SK-N-SH (cell line): ENCODE measurements around the gene SLC38A8. TPM values are rescaled to one million over a fixed set of nuclear protein-coding genes. Genes with fewer than 3 reads are reported as not detected.

Experiments used
- CTCF ChIA-PET: fragments of 300-600, 350-600 bp; formaldehyde crosslinking; extraction: SDS; loops from one replicate; lab custom pipeline; 2021; lab: Yijun Ruan, JAX
- POLR2A ChIA-PET: fragments of 350-600 bp; sonication (Branson Sonifier 250); formaldehyde crosslinking; extraction: SDS; loops from one replicate; lab custom pipeline; 2020; ENCODE audit warnings: antibody characterized with exemption, inconsistent platforms; lab: Yijun Ruan, JAX
- DNase-seq: peaks from one replicate; pipeline ENCODE4 v3.0.0; 2012
- H2AFZ ChIP-seq: fragments of 200-600 bp; sonication (generic); 2 replicates; pipeline ENCODE4 v1.8.1; 2016; ENCODE audit warnings: antibody characterized with exemption, mild to moderate bottlenecking, low read depth
- H3F3A ChIP-seq: fragments of 200-600 bp; sonication (generic); replicated peaks from 2 replicates; pipeline ENCODE3; 2016; ENCODE audit warnings: antibody characterized with exemption, mild to moderate bottlenecking; ENCODE audit not compliant: insufficient read depth
- H3K27ac ChIP-seq, 2 experiments: fragments of 200-500 bp in 1 of 2; fragments of 200-600 bp in 1 of 2; sonication (Bioruptor generic) in 1 of 2; sonication (generic), shearing (Covaris generic) in 1 of 2; 2 replicates each; pipeline versions ENCODE4 v1.5.1 to v1.6.1; 2014 to 2016; ENCODE audit warnings: low read depth in 2 of 2, inconsistent platforms in 1 of 2, low read length in 1 of 2, mild to moderate bottlenecking in 1 of 2, mixed read lengths in 1 of 2
- H3K27me3 ChIP-seq: fragments of 200-600 bp; sonication (generic), shearing (Covaris generic); 2 replicates; pipeline ENCODE4 v1.6.1; 2016; ENCODE audit warnings: mixed run types; ENCODE audit not compliant: insufficient read depth
- H3K36me3 ChIP-seq, 2 experiments: fragments of 200-500 bp in 1 of 2; fragments of 200-600 bp in 1 of 2; sonication (Bioruptor generic) in 1 of 2; sonication (generic) in 1 of 2; replicated peaks in 1 of 2; 2 replicates each; pipeline versions ENCODE3 to v1.5.1; 2014 to 2016; ENCODE audit warnings: low read length in 1 of 2, mild to moderate bottlenecking in 1 of 2; ENCODE audit not compliant: insufficient read depth in 2 of 2, control insufficient read depth in 1 of 2
- H3K4me1 ChIP-seq, 2 experiments: fragments of 200-500 bp in 1 of 2; fragments of 200-600 bp in 1 of 2; sonication (Bioruptor generic) in 1 of 2; sonication (generic), shearing (Covaris generic) in 1 of 2; 2 replicates each; pipeline versions ENCODE4 v1.5.1 to v1.6.1; 2014 to 2016; ENCODE audit warnings: low read depth in 1 of 2, low read length in 1 of 2, mixed run types in 1 of 2; ENCODE audit not compliant: insufficient read depth in 2 of 2, control insufficient read depth in 1 of 2
- H3K4me2 ChIP-seq: fragments of 200-600 bp; sonication (generic), shearing (Covaris generic); 2 replicates; pipeline ENCODE4 v1.6.1; 2017; ENCODE audit warnings: mixed run types
- H3K4me3 ChIP-seq, 2 experiments: fragments of 200-500 bp in 1 of 2; fragments of 200-600 bp in 1 of 2; sonication (Bioruptor generic) in 1 of 2; sonication (generic), shearing (Covaris generic) in 1 of 2; 2 replicates each; pipeline versions ENCODE4 v1.5.1 to v1.8.1; 2014 to 2016; ENCODE audit warnings: low read depth in 2 of 2, inconsistent platforms in 1 of 2, low read length in 1 of 2, mild to moderate bottlenecking in 1 of 2, mixed read lengths in 1 of 2, moderate library complexity in 1 of 2
- H3K79me2 ChIP-seq: fragments of 200-600 bp; sonication (generic); 2 replicates; pipeline ENCODE4 v1.8.1; 2017; ENCODE audit warnings: mild to moderate bottlenecking; ENCODE audit not compliant: insufficient read depth
- H3K9ac ChIP-seq: fragments of 200-600 bp; sonication (generic); 2 replicates; pipeline ENCODE4 v1.6.1; 2017; ENCODE audit warnings: mixed run types
- H3K9me2 ChIP-seq: fragments of 200-600 bp; sonication (generic); 2 replicates; pipeline ENCODE4 v1.6.1; 2017; ENCODE audit warnings: mixed run types
- H3K9me3 ChIP-seq: fragments of 200-600 bp; sonication (generic); 2 replicates; pipeline ENCODE4 v1.6.1; 2017; ENCODE audit warnings: mixed run types, mild to moderate bottlenecking, moderate library complexity
- H4K20me1 ChIP-seq: fragments of 200-600 bp; sonication (generic); 2 replicates; pipeline ENCODE4 v1.6.1; 2017; ENCODE audit warnings: mild to moderate bottlenecking, mixed run types; ENCODE audit not compliant: insufficient read depth
- EZH2phosphoT487 ChIP-seq: fragments of 200-600 bp; sonication (generic); IDR thresholded peaks from 2 replicates; pipeline ENCODE4 v1.6.1; 2017; ENCODE audit warnings: low read depth, mixed run types, mild to moderate bottlenecking, antibody characterized with exemption, moderate library complexity, borderline replicate concordance
- FOSL2 ChIP-seq: IDR thresholded peaks from 2 replicates; pipeline ENCODE4 v1.4.0; 2012; ENCODE audit warnings: low read depth, mild to moderate bottlenecking, moderate library complexity, borderline replicate concordance
- FOXJ3 ChIP-seq: sonication (generic); formaldehyde crosslinking; IDR thresholded peaks from 2 replicates; pipeline ENCODE4 v1.5.1; 2020; ENCODE audit warnings: mild to moderate bottlenecking, missing genetic modification reagents
- JUND ChIP-seq: IDR thresholded peaks from 2 replicates; pipeline ENCODE4 v1.4.0; 2012
- MEF2A ChIP-seq: IDR thresholded peaks from 2 replicates; pipeline ENCODE4 v1.4.0; 2012; ENCODE audit warnings: low read depth, borderline replicate concordance
- RFX5 ChIP-seq: IDR thresholded peaks from 2 replicates; pipeline ENCODE4 v1.6.1; 2012; ENCODE audit warnings: mild to moderate bottlenecking, improper control_type of control experiment, low read length
- RXRA ChIP-seq: IDR thresholded peaks from 2 replicates; pipeline ENCODE4 v1.4.0; 2012; ENCODE audit warnings: low read depth, mild to moderate bottlenecking, borderline replicate concordance
- SIN3A ChIP-seq: IDR thresholded peaks from 2 replicates; pipeline ENCODE4 v1.6.1; 2012; ENCODE audit warnings: low read depth, mild to moderate bottlenecking, low read length, moderate library complexity, borderline replicate concordance
- TAF1 ChIP-seq: IDR thresholded peaks from 2 replicates; pipeline ENCODE4 v1.6.1; 2012; ENCODE audit warnings: low read depth, mild to moderate bottlenecking, low read length, moderate library complexity, borderline replicate concordance
- TCF12 ChIP-seq: IDR thresholded peaks from 2 replicates; pipeline ENCODE4 v1.4.0; 2012
- TEAD4 ChIP-seq: IDR thresholded peaks from 2 replicates; pipeline ENCODE4 v1.4.0; 2012; ENCODE audit warnings: mild to moderate bottlenecking, borderline replicate concordance; ENCODE audit not compliant: insufficient read depth
- YY1 ChIP-seq: IDR thresholded peaks from 2 replicates; pipeline ENCODE4 v1.4.0; 2012; ENCODE audit warnings: low read depth, mild to moderate bottlenecking
- WGBS: methylation state at CpG from one replicate; pipeline ENCODE4 v1.1.6; 2017; ENCODE audit warnings: low lambda C conversion rate; 5-methylcytosine and 5-hydroxymethylcytosine counted together
- polyA plus RNA-seq, 3 experiments: library from polyadenylated mRNA; depleted of rRNA; stranded (reverse); fragments of >200 nt; gene quantifications; 2 replicates each; pipeline ENCODE4 v1.2.3, GENCODE V29; 2012
- TF ChIP-seq, protein P1 (sequence below): fragments of 200-600 bp; sonication (generic); IDR thresholded peaks from 2 replicates; pipeline ENCODE4 v1.6.1; 2017; ENCODE audit warnings: antibody characterized with exemption, mild to moderate bottlenecking, moderate library complexity
- TF ChIP-seq, protein P2 (sequence below): IDR thresholded peaks from 2 replicates; pipeline ENCODE4 v1.6.1; 2012; ENCODE audit warnings: mild to moderate bottlenecking, low read depth, low read length, moderate library complexity
- TF ChIP-seq, protein P3 (sequence below): IDR thresholded peaks from 2 replicates; pipeline ENCODE4 v1.4.0; 2012; ENCODE audit warnings: low read depth, borderline replicate concordance
- TF ChIP-seq, protein P4 (sequence below): IDR thresholded peaks from 2 replicates; pipeline ENCODE4 v1.4.0; 2012; ENCODE audit warnings: low read depth, borderline replicate concordance

SLC38A8 gene
- polyA plus RNA-seq, 1 of the 3 experiments (the other 2 are of a cell fraction): not detected

DNA sequence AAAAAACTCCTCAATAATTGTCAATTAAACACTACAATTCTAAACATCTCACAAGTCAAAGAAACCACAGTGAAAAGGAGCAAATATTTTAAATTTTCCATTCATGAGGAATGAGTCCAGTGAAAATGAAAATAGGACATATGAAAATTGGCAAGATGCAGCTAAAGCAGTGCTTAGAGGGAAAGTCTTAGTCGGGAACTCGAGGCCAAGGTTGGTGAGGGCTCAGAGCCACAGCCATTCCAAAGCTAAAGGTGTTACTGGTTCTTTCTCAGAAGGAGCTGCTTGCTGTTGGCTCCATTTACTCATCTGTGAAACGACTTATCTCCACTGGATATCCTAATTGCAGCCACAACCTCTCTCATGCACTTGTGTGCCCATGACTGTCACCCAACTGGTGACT lies 6.5 kb downstream of the SLC38A8 start:
- POLR2A ChIA-PET: no interaction called here
- no peak overlapping the region for H3K27ac ChIP-seq

More for the DNA sequence above, 6.5 kb downstream of the SLC38A8 start:
- Histone ChIP-seq H3K36me3 (no peaks in the 10 kb centered on the region), H3K9me2 (no peaks in the 10 kb centered on the region), H3F3A (no peaks in the 10 kb centered on the region), H2AFZ (no peak overlapping the region), H3K27me3 (no peaks in the 10 kb centered on the region; the same call in 1 of the 2 replicates), H3K4me3 (no peak overlapping the region), H3K9me3 (no peaks in the 10 kb centered on the region), H3K9ac (no peak overlapping the region), H3K79me2 (no peaks in the 10 kb centered on the region), H3K4me1 (no peaks in the 10 kb centered on the region; a peak in 1 of 4 replicates), H3K4me2 (no peak overlapping the region), H4K20me1 (no peaks in the 10 kb centered on the region)
- CTCF ChIA-PET: interaction anchor here (1.0 to 1.2 kb wide), 2 partner anchors 27 to 80 kb away, joined by 3 read pairs; no protein-coding TSS in a partner anchor
- WGBS: 34% methylated on average over 3 of the region's 3 CpGs
- TF ChIP-seq TCF12 (no peak), RXRA (no peak), FOSL2 (no peak), FOXJ3 (CRISPR knock-in tag) (no peak), YY1 (no peak), TAF1 (no peak), TEAD4 (no peak), MEF2A (no peak), RFX5 (no peak), EZH2phosphoT487 (no peak), JUND (no peak), SIN3A (no peak)
- TF ChIP-seq, protein P1, sequence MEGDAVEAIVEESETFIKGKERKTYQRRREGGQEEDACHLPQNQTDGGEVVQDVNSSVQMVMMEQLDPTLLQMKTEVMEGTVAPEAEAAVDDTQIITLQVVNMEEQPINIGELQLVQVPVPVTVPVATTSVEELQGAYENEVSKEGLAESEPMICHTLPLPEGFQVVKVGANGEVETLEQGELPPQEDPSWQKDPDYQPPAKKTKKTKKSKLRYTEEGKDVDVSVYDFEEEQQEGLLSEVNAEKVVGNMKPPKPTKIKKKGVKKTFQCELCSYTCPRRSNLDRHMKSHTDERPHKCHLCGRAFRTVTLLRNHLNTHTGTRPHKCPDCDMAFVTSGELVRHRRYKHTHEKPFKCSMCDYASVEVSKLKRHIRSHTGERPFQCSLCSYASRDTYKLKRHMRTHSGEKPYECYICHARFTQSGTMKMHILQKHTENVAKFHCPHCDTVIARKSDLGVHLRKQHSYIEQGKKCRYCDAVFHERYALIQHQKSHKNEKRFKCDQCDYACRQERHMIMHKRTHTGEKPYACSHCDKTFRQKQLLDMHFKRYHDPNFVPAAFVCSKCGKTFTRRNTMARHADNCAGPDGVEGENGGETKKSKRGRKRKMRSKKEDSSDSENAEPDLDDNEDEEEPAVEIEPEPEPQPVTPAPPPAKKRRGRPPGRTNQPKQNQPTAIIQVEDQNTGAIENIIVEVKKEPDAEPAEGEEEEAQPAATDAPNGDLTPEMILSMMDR: no peak
- TF ChIP-seq, protein P2, sequence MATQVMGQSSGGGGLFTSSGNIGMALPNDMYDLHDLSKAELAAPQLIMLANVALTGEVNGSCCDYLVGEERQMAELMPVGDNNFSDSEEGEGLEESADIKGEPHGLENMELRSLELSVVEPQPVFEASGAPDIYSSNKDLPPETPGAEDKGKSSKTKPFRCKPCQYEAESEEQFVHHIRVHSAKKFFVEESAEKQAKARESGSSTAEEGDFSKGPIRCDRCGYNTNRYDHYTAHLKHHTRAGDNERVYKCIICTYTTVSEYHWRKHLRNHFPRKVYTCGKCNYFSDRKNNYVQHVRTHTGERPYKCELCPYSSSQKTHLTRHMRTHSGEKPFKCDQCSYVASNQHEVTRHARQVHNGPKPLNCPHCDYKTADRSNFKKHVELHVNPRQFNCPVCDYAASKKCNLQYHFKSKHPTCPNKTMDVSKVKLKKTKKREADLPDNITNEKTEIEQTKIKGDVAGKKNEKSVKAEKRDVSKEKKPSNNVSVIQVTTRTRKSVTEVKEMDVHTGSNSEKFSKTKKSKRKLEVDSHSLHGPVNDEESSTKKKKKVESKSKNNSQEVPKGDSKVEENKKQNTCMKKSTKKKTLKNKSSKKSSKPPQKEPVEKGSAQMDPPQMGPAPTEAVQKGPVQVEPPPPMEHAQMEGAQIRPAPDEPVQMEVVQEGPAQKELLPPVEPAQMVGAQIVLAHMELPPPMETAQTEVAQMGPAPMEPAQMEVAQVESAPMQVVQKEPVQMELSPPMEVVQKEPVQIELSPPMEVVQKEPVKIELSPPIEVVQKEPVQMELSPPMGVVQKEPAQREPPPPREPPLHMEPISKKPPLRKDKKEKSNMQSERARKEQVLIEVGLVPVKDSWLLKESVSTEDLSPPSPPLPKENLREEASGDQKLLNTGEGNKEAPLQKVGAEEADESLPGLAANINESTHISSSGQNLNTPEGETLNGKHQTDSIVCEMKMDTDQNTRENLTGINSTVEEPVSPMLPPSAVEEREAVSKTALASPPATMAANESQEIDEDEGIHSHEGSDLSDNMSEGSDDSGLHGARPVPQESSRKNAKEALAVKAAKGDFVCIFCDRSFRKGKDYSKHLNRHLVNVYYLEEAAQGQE: no peak
- TF ChIP-seq, protein P3, sequence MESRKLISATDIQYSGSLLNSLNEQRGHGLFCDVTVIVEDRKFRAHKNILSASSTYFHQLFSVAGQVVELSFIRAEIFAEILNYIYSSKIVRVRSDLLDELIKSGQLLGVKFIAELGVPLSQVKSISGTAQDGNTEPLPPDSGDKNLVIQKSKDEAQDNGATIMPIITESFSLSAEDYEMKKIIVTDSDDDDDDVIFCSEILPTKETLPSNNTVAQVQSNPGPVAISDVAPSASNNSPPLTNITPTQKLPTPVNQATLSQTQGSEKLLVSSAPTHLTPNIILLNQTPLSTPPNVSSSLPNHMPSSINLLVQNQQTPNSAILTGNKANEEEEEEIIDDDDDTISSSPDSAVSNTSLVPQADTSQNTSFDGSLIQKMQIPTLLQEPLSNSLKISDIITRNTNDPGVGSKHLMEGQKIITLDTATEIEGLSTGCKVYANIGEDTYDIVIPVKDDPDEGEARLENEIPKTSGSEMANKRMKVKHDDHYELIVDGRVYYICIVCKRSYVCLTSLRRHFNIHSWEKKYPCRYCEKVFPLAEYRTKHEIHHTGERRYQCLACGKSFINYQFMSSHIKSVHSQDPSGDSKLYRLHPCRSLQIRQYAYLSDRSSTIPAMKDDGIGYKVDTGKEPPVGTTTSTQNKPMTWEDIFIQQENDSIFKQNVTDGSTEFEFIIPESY: no peak
- TF ChIP-seq, protein P4, sequence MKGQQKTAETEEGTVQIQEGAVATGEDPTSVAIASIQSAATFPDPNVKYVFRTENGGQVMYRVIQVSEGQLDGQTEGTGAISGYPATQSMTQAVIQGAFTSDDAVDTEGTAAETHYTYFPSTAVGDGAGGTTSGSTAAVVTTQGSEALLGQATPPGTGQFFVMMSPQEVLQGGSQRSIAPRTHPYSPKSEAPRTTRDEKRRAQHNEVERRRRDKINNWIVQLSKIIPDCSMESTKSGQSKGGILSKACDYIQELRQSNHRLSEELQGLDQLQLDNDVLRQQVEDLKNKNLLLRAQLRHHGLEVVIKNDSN: no peak
- no peak for DNase-seq
